ENCODE data around the gene CAMSAP1.

DNA sequence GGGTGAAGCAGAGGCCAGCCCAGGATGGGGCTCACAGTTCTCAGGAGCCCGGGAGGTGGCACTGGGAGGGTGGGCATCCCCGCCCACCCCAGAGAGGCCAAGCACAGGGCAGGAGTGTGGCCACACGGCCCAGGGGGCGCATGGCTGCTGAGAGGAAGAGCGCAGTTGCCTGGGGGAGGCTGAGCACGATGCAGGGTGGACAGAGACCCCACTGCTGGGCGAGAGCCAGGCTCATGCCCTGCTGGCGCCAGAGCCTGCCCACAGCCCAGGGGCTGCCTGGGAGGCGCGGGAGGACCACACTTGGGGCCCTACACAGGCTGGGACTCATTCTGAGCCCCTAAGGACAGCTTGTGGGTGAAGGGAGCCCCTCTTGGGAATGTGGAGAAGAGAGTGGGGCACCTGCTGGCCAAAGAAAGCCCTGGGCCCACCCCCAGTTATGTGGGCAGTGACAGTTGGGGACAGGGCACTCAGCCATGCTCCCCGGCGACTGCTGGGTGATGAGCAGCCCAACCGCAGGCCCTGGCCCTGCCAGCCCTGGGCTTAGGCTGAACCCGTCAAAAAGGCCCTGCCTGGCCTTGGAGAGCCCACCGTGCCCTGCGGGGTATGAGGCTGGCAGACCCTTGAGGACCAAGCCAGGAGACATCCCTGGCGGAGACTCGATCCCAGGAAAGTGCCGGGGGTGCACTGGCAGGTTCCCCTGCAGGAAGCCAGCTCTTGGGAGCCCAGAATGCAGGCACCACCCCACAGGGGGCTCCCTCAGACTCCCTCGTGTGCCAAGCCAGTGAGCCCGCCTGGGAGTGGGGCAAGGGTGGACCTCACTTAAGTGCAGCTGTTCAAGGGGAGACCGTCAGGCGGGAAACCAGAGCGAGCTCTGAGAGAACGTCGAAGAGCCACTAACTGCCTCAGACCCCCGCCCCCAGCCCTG, 21.6 kb upstream of the CAMSAP1 start:
- TF ChIP-seq, protein P1, sequence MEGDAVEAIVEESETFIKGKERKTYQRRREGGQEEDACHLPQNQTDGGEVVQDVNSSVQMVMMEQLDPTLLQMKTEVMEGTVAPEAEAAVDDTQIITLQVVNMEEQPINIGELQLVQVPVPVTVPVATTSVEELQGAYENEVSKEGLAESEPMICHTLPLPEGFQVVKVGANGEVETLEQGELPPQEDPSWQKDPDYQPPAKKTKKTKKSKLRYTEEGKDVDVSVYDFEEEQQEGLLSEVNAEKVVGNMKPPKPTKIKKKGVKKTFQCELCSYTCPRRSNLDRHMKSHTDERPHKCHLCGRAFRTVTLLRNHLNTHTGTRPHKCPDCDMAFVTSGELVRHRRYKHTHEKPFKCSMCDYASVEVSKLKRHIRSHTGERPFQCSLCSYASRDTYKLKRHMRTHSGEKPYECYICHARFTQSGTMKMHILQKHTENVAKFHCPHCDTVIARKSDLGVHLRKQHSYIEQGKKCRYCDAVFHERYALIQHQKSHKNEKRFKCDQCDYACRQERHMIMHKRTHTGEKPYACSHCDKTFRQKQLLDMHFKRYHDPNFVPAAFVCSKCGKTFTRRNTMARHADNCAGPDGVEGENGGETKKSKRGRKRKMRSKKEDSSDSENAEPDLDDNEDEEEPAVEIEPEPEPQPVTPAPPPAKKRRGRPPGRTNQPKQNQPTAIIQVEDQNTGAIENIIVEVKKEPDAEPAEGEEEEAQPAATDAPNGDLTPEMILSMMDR (IDR thresholded peaks at IDR 0.05), result no peak
- TF ChIP-seq POLR2AphosphoS5 (IDR thresholded peaks at IDR 0.05; ENCODE audit: low read depth, low read length), result no peak
